Endothelial cell of hepatic sinusoid (primary cell): ENCODE measurements around the gene CIC.

ENCODE experiments used
- in situ Hi-C: cut with HindIII; loops from 2 replicates; pipeline ENCODE4 v1.10.0; 2017; ENCODE audit warnings: low sequenced_read_pairs

CIC gene

DNA sequence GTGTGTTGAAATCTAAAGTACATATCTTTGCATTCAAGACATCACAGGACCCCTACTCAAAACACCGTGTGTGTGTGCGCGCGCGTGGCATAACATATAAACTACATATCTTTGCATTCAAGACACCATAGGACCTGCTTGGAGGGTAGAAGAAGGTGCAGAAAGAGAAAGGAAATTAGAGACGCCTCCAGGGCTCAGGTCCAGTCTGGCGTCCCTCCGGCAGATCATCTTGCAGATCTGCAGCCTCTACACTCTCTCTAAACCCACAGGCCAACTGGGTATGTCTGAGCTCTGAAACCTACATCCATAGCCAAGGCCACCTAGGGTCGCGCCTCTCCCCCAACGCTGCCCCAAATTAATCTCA lies 34.0 kb downstream of the CIC start:
- in situ Hi-C loops, result no loop called here

DNA sequence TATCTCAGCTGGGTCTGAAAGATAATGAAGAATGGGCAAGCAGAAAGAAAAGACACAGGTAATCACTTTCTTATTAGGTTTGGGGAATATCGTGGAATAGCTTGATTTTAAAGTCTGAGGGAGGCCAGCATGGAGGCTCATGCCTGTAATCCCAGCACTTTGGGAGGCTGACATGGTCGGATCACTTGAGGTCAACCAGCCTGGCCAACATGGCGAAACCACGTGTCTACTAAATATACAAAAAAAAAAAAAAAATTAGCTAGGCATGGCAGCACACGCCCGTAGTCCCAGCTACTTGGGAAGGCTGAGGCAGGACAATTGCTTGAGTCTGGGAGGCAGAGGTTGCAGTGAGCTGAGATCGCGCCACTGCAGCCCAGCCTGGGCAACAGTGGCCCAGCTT lies 34.8 kb downstream of the CIC start:
- in situ Hi-C loops, result no loop called here

DNA sequence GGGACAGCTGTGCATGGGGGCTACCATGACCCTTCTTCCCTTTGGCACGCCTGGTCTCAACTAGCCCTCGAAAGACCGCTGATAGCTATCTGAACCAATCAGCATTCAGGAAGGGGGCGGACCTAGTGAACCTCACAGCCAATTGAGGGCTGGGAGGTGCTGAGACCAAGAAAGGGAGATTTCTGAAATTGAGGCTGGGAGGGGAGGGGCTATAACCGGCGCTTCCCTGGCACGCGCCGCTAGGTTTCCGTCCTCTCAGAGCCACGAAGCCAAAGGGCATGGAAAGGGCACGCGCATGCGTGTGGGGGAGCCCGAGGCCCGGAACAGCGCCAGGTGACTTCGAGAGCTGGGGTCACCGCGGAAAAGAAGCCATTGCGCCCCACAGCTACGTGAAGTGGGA lies 37.6 kb downstream of the CIC start:
- in situ Hi-C loops, result no loop called here

DNA sequence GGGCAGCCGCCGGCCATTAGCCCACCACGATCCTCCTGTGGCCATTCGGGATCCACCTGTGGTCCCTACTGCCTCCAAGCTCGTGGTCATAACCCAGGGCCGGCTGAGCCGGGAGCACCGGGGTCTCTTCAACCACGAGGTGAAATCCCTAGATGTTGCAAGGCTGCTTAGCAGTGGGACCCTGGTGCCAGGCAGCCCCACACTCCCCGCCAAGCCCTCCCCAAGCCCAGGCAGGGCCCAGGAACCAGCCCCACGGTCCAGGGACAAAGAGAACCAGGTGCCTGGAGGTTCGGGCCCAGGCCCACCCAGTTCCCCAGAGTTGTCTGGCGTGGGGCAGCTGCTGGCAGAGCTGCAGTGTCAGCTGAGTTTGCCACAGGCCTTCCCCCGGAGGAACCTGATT lies 40.6 kb downstream of the CIC start:
- in situ Hi-C loops, result no loop called here

DNA sequence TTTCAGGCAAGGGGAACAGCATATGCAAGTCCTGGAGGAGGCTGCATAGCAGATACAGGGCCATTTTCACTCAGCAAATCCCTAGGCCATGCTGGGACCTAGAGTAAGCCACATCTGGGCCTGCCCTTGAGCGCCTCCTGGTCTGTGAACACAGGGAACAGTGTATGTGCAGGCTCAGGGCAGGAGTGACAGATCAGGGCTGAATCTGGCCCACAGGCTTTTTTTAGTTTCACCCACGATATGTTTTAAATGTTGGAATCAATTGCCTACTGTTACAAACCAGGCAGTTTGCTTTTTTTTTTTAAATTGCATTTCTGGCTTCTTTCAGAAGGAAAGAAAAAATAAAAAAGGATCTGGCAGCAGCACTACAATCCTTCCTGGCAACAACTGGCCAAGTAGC lies 42.6 kb downstream of the CIC start:
- in situ Hi-C loops, result no loop called here

DNA sequence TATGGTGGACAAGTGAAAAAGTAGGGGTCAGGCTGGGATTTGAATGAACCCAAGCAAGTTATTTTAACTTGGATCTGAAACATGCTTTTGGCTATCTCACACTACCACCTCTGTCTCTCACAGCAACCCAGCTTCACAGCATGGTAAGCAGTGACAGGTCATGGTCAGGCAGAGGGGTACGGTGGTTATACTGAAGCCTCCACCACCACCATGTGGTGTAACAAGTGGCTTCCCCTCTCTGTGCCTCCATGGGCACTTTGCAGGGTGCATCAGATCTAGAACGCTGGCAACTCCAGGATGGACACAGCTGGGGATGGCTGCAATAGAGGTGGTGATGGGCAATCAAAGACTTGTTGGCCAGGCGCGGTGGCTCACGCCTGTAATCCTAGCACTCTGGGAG lies 43.3 kb downstream of the CIC start:
- in situ Hi-C loops, result no loop called here

DNA sequence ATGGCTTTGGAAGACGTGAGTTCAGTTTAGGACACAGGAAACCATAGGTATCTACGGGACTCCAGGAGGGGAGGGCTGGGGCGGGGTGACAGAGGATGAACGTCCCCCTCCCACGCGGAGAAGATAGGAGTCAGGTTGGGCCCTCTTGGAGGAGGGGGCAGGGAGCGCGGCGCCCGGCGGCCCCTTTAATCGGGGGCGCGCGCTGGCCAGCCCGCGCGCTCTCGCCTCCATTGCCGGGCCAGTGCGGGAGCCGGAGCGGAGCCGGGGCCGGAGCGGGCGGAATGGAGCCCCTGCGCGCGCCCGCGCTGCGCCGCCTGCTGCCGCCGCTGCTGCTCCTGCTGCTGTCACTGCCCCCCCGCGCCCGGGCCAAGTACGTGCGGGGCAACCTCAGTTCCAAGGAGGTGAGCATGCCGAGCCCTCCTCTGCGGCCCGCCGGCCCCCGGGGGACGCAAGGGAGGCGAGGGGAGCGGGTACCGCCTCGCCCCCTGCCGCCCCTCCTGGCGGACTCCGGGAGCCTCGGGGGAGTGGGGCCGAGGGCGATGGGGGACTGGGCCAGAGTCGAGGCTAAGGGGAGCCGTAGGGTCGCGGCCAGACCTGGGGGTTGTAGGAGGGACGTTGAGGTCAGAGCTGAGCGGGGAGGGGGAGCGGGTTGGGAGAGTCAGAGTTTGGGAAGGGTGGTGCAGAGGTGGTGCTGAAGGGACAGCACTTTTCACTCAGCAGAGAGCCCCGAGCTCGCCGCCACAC lies 44.2 kb downstream of the CIC start, which contains the start of gene TMEM145:
Gene TMEM145, plus strand, starts transcription at position 214 of the 744 bp plus-strand sequence. Its CDS starts 68 bp downstream, at position 282.
- in situ Hi-C loops, result no loop called here

DNA sequence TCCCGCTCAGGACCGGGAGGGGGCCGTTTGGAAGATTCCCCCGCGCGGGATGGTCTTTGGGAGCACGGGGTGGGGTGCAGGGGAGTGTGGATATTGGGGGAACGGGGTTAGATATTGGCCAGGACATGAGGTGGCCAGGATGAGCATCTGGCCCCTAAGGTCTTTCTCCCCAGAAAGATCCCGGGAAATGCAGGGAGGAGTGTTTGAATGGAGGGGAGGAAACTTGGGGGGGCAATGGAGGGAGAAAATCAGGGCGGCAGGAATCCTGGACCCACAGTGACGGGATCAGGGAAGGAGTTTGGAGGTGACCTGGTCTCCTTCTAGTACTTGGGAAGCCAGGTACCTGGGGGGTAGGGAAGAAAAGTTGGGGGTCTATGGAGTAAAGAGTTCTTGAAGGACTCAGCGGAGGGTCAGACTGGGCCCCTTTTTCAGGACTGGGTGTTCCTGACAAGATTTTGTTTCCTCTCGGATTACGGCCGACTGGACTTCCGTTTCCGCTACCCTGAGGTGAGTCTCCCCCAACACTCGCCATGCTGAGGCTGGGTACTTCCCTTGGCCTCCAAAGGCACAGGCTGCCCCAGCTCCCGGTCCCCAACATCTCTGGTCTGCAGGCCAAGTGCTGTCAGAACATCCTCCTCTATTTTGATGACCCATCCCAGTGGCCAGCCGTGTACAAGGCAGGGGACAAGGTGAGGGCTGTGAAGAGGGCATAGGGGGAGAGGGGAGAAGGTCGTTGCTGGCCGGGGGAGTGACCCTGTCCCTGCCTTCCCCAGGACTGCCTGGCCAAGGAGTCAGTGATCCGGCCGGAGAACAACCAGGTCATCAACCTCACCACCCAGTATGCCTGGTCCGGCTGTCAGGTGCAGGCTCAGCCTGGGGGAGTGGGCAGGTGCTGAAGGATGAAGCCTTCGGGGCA lies 45.0 kb downstream of the CIC start:
- in situ Hi-C loops, result no loop called here

DNA sequence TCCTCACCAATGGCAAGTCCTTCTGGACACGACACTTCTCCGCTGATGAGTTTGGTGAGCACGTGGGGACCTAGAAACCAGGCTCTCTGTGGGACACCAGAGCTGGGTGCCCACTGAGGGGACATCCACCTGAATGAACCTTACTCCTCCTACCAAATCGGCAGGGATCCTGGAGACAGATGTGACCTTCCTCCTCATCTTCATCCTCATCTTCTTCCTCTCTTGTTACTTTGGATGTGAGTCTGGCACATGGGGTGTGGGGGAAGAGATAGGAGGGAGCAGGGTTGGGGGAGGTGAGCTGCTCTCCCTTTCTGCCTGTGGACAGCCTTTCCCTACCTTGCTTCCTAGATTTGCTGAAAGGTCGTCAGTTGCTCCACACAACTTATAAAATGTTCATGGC lies 46.0 kb downstream of the CIC start:
- in situ Hi-C loops, result no loop called here

DNA sequence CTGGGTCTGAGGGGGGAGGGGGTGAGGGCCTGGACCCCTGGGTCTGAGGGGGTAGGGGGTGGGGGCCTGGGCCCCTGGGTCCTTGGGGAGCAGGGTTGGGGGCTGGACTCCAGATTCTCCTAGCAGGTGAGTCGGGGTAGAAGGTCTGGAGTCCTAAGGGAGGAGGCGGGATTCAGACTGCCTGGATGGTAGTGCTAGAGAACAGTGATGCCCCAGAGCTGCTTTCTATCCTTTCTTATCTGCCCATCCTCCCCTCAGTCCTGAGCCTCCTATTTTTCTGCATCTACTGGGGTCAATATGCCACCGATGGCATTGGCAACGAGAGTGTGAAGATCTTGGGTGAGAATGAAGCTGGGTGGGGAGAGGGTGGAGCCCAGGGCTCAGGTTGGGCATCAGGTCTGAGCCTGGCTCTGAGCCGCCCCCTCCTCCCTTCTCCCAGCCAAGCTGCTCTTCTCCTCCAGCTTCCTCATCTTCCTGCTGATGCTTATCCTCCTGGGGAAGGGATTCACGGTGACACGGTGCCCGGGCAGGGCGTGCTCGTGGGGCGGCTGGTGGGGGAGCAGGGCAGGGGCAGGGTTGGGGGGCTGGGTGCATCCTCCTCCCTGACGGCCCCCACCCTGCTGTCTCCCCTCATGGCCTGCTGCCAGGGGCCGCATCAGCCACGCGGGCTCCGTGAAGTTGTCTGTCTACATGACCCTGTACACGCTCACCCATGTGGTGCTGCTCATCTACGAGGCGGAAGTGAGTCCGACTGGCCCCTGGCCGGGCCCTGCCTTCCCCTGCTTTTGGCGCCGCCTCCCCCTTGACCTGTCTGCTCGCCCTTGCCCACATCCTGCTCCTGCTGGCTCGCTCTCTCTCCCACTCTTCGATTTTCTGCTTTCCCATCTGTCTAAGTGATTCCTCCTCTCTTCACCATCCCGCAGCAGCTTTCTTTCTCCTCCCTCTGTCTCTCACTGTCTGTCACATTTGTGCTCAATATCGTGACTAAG lies 47.5 kb downstream of the CIC start:
- in situ Hi-C loops, result no loop called here

DNA sequence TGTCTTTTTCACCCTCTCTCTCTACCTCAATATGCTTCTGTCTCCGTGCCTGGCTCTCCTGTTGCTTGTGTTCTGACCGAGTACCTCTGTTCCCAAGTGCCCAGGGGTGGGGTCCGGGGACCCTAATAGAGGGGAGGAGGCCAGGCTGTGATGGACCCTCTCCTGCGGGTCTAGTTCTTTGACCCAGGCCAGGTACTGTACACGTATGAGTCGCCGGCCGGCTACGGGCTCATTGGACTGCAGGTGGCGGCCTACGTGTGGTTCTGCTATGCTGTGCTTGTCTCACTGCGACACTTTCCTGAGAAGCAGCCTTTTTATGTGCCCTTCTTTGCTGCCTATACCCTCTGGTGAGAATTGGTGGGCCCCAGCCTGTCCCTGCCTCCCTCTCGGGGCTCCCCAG lies 48.5 kb downstream of the CIC start:
- in situ Hi-C loops, result no loop called here

DNA sequence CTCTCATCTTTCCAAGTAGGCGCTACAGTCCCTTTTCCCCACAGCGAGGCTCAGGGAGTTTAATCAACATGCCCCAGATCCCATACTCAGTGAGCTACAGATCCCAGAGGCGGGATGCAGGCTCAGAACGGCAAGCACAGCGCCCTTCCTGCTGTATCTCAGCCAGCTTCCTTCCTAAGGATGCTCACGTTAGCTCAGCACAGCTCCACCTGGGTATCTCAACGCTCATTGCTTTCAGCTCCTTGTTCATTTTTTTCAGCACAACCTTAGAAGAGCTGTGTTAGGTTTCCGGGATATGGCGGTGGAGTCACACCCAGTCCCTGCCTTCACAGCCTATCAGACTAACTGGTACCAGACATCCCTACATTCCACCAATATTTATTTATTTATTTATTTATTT lies 53.3 kb downstream of the CIC start:
- in situ Hi-C loops, result no loop called here

DNA sequence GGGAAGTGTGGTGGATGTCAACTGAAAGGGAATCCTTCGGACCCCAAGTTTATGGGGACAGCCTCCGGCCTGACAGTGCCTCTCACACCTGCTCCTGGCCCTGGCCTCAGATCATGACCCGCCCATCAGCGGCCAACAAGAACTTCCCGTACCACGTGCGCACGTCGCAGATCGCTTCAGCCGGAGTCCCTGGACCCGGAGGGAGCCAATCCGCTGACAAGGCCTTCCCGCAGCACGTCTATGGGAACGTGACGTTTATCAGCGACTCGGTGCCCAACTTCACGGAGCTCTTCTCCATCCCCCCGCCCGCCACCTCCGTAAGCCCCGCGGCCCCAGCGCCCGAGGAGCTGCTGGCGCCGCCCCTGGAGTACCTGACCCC lies 54.4 kb downstream of the CIC start:
- in situ Hi-C loops, result no loop called here

DNA sequence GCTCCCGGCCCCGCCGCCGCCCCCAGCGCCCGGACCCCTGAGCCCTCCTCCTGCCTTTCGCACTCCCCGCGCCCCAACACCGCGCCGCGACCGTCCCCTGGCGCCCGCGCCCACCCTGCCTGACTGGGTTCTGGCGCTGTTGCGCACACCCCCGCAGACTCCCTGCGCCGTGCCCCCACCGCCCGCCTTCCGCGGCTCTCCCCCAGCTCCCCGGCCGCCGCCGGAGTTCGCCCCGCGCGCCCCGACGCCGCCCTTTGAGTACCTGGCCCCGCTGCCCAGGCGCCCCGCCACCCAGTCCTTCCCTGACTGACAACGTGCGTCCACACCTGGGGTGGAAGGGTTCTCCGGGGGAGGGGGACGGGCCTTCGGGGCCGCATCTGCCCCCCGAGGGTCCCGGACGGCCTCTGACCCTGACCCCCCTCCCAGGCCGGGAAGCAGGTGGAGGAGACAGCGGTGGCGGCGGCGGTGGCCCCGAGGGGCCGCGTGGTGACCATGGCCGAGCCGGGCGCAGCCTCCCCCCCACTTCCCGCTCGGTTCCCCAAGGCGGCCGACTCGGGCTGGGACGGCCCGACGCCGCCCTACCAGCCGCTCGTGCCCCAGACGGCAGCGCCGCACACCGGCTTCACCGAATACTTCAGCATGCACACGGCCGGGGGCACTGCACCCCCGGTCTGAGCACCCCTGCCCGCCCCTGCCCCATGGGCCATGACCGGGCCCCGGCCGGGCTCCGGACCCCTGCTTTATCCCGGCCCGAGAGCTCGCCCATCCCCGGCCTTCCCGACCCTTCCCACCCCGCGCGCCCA lies 55.0 kb downstream of the CIC start:
- in situ Hi-C loops, result no loop called here

DNA sequence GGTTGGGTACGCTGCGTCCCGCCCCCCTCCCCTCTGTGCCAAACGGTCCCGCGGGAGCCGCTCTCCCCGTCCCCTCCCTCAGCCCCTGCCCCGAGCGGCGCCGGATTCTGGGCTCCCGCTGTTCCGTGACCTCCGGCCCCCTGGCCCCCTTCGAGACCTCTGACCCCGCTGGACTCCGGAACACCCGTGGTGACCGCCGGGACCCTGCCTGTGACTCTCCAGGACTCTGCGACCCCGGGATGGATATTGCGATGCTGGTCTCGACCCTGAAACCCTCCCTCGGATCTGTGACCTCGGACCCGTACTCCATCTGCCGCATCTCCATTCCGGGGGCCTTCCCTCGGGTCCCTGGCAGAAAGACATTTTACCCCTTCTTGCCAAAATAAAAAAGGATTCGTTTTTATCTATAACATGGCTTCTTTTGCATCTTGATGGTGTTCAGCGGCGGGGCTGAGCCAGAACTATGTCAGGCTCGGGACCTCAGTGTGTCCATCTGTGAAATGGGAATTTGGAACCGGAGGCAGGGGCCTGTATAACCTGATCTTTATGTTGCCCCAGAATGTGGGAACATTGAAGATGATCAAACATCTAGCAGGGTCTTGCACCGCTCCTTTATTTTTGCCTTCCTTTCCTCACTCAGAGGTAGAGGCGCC lies 55.7 kb downstream of the CIC start:
- in situ Hi-C loops, result no loop called here

DNA sequence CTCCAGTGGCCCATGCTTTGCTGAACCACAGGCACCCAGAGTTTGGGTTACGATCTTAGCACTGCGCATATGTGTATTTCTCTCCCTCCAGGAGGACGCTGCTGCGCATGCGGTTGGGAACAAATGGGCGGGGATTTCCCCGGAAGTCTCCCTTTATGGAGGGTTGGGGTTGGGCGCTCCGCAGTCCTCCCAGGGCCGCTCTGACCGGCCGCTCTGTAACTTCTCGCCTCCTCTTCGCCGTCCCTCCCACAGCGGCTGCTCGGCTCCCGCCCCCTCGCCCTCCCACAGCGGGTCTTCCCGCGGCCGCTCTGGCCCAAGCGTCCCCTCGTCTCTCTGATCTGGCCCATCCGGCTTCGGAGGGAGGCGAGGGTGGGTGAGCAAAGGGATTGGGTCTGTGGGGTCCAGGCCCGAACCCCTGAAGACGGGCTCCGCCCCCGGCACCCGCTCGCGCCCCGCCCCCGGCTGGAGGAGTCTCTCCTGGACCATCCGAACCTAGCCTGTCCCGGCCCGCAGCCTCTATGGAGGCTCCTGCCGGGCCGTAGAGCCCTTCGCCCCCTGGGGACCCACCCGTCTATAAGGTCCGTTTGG lies 56.4 kb downstream of the CIC start, which contains the start of gene MEGF8:
Gene MEGF8, plus strand, starts transcription at position 328 of the 588 bp plus-strand sequence. CDS start 609 bp downstream, outside the sequence.
- in situ Hi-C loops, result no loop called here

DNA sequence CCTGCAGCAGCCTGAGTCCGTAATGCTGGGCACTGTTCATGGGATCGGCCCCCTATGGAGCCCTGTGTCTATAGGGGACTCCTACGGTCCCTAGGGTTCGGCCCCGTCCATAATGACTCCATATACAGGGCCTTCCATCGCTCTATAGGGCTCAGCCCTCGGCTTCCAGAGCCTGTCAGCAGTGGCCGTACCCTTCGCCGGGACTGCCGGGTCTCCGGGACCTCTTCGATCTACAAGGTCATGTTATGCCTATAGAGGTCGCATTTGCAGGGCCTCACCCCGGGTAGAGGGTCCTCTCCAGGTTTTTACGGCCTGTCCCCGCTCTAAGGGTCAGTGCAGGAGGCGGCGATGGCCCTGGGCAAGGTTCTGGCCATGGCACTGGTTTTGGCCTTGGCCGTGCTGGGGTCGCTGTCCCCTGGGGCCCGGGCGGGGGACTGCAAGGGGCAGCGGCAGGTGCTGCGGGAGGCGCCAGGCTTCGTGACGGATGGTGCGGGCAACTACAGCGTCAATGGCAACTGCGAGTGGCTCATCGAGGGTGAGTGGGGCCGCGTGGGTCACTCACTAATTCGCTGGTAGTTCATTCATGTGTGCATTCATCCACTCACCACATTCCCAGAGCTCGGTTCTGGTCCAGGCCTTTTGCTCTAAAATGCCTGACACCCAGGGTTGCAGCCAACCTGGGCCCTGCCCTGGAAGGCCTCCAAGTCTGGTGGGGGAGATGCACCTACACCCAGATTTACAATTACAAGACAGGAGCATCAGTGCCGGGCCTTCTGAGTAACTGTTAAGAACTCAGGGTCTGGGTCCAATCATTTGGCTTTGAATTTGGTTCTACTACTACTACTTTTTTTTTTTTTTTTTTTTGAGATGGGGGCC lies 57.1 kb downstream of the CIC start:
- in situ Hi-C loops, result no loop called here

DNA sequence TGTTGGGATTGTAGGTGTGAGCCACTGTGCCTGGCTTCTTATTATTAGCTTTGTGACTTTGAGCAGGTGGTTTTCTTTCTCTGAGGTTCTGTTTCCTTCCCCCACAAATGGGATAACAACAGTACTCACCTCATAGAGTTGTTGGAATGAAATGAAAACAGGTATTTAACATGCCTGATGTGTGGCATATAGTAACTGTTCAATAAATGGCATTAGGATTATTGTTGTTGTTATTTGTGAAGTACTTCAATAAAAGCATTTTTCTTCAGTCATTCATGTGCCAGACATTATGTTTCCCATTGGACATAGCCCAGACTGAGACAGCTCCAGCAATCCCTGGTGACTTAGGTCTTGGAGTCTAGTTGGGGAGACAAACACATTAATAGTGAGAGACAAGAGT lies 57.9 kb downstream of the CIC start:
- in situ Hi-C loops, result no loop called here
